Neuron (in vitro differentiated cells): ENCODE measurements around the gene GCNA.
"Not testable (repeated sequence)": the region's sequence is repeated elsewhere in the genome, so short reads cannot be mapped to it uniquely, and the experiment has no call there.

ENCODE experiments used
- H2AFZ ChIP-seq: one replicate; pipeline ENCODE4 v1.6.1; 2013; ENCODE audit warnings: low read depth, mild to moderate bottlenecking, inconsistent platforms, low read length, moderate library complexity
- H3K27me3 ChIP-seq: one replicate; pipeline ENCODE4 v1.6.1; 2013; ENCODE audit warnings: low read length; ENCODE audit not compliant: insufficient read depth
- H3K36me3 ChIP-seq: one replicate; pipeline ENCODE4 v1.6.1; 2013; ENCODE audit warnings: low read length; ENCODE audit not compliant: insufficient read depth
- H3K4me1 ChIP-seq: one replicate; pipeline ENCODE4 v1.6.1; 2013; ENCODE audit warnings: low read length; ENCODE audit not compliant: insufficient read depth
- H3K4me3 ChIP-seq: 2 replicates; pipeline ENCODE4 v1.5.1; 2013; ENCODE audit warnings: mild to moderate bottlenecking, low read length, moderate library complexity
- H3K9me3 ChIP-seq: one replicate; pipeline ENCODE4 v1.6.1; 2013; ENCODE audit warnings: low read length

The GCNA gene

DNA sequence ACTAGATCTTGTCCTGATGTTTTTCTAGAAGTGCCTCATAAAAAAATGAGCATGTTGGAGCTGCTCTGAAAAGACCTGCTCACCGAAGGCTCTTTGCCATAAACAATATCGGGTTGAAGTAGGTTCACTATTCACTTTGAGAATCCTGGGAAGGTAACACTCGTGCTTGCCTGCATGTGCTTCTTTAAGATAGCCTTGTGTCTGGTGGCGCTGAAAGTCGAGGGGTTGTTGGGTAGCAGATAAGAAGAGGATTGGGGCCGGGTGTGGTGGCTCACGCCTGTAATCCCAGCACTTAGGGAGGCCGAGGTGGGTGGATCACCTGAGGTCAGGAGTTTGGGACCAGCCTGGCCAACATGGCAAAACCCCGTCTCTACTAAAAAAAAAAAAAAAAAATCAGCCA is 33.5 kb downstream of the GCNA start:
- peaks cover 29% of the 10 kb centered on the region for H3K36me3 ChIP-seq
- not testable (repeated sequence) for H3K4me1 ChIP-seq, H3K27me3 ChIP-seq, H2AFZ ChIP-seq, H3K4me3 ChIP-seq, H3K9me3 ChIP-seq

DNA sequence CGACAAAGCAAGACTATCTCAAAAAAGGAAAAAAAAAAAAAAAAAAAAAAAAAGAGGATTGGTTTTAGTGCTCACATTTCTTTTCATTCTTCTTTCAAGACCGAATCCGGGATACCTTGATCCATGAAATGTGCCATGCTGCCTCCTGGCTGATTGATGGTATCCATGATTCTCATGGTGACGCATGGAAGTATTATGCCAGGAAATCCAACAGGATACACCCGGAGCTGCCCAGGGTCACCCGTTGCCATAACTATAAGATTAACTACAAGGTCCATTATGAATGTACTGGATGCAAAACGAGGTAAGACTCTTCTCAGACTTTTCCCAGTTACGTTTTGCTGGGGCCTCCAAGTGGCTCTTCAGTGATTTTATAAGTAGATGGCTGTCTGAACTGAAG is 34.0 kb downstream of the GCNA start:
- Histone ChIP-seq H3K27me3 (no peaks in the 10 kb centered on the region), H3K9me3 (no peaks in the 10 kb centered on the region), H2AFZ (no peak overlapping the region), H3K4me1 (no peaks in the 10 kb centered on the region), H3K4me3 (no peak overlapping the region), H3K36me3 (peaks cover 25% of the 10 kb centered on the region)

DNA sequence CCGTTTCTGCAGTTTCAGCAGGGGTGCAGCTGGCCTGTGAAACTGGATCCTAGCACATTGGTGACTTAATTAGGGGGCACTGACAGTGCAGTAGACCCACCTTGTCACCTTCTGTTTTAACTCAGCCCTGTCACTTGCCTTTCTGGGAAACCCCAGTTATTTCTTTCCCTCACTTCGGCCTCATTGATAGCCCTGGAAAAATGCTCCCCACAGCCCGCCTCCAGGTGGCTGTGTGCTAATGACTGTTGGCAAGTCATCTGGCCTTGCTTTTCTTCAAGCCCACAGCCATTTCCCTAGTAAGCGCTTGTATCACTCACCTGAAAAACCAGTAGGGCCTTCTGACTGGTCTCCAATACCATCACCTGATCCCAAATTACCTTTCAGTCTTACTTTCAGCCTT is 36.8 kb downstream of the GCNA start:
- Histone ChIP-seq H3K27me3 (no peaks in the 10 kb centered on the region), H3K4me3 (no peak overlapping the region), H3K4me1 (no peaks in the 10 kb centered on the region), H3K36me3 (peaks cover 10% of the 10 kb centered on the region), H2AFZ (no peak overlapping the region), H3K9me3 (no peaks in the 10 kb centered on the region)

DNA sequence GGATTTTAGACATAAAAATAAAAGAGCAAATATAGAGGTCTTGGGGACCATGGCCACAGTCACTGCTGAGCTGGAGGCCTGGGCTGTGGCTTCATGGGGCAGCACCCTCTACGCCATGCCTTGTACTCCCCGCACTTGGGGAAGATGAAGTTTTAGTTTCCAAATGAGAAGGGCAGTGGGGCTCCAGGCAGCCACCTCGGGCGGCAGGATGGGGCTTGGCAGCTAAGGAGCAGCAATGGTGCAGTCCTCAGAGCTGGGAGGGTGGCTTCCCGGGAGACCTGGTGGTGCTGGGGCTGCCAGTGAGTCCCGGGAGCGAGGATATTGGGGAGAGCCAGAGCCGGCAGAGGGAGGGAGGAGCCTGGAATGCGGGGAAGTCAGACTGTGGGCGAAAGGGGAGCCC is 37.7 kb downstream of the GCNA start:
- H2AFZ ChIP-seq, result no peak overlapping the region
- H3K4me1 ChIP-seq, result no peaks in the 10 kb centered on the region
- peaks cover 7% of the 10 kb centered on the region for H3K36me3 ChIP-seq

DNA sequence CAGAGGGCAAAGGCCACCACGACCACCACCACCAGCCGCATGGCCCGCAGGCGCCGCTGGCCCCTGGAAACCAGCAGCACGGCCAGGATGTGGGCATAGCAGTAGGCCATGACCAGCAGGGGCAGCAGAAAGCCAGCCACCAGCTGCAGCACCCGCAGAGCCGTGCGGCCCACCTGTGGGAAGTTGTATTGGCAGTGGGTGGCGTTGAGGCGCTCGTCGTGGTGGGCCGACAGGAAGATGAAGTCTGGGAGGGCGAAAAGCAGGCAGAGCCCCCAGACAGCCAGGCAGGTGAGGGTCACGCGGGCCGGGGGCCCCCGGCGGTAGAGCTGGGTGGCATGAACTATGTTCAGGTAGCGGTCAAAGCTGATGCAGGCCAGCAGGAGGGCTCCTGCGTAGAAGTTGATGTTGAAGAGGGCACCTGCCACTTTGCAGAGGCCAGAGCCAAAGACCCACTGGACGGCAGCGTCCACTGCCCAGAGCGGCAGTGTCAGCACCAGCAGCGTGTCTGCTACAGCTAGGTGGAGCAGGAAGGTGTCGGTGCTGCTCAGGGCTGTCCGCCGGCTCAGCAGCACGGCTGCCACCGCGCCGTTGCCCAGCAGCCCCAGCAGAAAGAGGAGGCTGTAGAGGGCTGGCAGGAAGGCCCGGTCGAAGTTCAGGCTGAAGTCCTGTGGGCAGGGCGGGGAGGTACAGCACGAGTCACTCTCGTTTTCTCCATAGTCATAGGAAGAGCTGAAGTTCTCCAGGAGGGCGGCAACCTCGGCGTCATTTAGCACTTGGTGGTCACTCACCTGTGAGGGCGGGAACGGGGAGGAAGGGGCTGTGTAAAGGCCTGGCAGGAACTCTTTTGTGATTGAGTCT is 38.7 kb downstream of the GCNA start:
- H3K4me3 ChIP-seq, result no peak overlapping the region
- H3K36me3 ChIP-seq, result peaks cover 7% of the 10 kb centered on the region
- no peak overlapping the region for H2AFZ ChIP-seq
- no peaks in the 10 kb centered on the region for H3K27me3 ChIP-seq
- no peaks in the 10 kb centered on the region for H3K9me3 ChIP-seq
- H3K4me1 ChIP-seq, result no peaks in the 10 kb centered on the region

More for the DNA sequence above, 37.7 kb downstream of the GCNA start:
- Histone ChIP-seq H3K9me3 (no peaks in the 10 kb centered on the region), H3K27me3 (no peaks in the 10 kb centered on the region), H3K4me3 (no peak overlapping the region)

DNA sequence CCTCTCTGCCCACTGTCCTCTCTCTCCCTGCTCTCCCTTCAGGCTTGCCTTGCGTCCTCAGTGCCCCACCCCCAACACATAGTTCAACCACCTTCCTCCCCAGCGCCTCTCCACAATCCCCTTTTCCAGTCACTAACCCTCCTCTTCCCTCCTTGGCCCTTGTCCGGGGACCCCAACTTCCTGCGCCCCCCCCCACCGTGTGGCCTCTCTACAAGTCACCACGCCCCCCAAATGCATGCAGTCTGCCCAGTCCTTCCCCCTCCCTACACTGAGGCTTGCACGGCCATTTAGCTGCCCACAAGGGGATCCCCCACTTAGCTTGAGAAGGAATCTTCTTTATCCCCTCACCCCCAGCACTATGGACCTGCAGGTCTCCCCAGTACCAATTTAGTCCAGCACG is 39.5 kb downstream of the GCNA start:
- Histone ChIP-seq H2AFZ (no peak overlapping the region), H3K27me3 (no peaks in the 10 kb centered on the region), H3K9me3 (no peaks in the 10 kb centered on the region), H3K4me1 (no peaks in the 10 kb centered on the region), H3K36me3 (peaks cover 1% of the 10 kb centered on the region), H3K4me3 (no peak overlapping the region)

DNA sequence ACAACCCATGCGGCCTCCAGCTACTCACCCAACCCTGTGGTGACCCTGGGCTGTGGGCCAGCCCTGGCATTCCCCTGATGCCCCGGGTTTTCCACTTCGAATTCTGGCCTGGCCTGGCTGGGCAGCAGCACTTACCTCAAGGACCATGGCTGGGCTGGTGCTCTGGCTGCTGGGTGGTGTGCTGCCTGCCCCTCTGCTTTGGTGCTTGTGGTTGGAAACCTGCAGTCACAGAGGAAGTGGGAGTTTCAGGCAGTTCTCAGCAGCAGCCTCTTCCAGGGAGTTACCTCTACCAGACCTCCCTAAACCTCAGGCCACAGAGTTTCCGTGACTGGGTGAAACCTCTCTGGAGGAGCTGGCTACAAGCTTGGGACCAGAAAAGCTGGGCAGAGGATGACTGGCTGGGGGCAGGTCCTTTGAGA is 40.1 kb downstream of the GCNA start, which contains the start of gene CXCR3:
Gene CXCR3, minus strand, starts transcription at position 209 of the 419 bp plus-strand sequence. Its CDS starts 62 bp downstream, at position 147.
- Histone ChIP-seq H3K4me1 (no peaks in the 10 kb centered on the region), H2AFZ (no peak within 1 kb of the TSS), H3K36me3 (no peaks in the 10 kb centered on the region), H3K27me3 (no peaks in the 10 kb centered on the region), H3K9me3 (no peaks in the 10 kb centered on the region), H3K4me3 (no peak within 1 kb of the TSS)

DNA sequence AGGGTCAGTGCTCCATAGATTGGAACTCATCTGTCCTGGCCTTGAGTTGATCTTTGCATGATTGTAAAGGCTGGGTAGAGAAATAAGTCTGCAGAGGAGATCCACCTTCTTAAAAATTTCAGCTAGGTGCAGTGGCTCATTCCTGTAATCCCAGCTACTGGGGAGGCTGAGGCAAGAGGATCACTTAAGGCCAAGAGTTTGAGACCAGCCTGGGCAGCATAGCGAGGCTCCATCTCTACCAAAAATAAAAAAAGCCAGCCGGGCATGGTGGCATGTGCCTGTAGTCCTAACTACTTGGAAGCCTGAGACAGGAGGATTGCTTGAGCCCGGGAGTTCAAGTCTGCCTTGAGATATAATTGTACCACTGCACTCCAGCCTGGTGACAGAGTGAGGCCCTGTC is 40.5 kb downstream of the GCNA start:
- Histone ChIP-seq H2AFZ (no peak overlapping the region), H3K27me3 (no peaks in the 10 kb centered on the region), H3K4me3 (no peak overlapping the region), H3K9me3 (no peaks in the 10 kb centered on the region), H3K36me3 (no peaks in the 10 kb centered on the region), H3K4me1 (no peaks in the 10 kb centered on the region)

DNA sequence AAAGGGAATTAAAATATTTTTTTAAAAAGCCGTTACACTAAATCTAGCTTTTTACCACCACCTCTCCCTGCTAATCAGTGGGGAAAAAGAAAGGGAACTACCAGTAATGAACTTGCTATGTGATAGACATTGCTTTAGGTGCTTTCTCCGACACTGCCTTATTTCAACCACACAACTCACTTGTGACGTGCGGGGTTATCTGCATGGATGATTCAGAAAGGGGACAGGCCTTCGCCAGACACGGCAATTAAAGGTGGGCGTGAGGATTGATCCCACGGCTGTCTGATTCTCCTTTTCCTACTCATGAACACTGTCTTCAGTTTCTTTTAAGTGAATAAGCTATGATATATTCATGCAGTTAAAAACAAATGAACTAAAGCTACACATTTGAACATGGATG is 41.0 kb downstream of the GCNA start:
- Histone ChIP-seq H3K4me3 (no peak overlapping the region), H3K36me3 (no peaks in the 10 kb centered on the region)

DNA sequence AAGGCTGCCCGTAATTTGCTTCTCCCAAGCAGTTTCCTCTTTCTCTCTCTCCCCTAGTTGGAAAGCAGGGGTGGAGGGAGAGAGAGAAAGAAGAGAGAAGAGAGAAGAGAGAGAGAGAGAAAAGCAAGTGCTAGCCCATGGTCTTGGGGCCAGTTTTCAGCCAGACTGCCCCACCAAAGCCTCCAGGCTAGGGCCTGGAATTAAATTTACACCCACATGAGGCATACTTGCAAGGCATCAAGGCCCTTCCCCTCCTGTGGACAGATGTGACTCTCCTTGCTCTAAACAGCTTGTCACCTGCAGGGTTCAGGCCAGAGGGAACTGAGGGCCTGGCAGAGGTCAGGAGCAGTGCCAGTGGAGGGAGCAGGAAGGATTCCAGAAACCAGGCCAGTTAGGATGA is 41.7 kb downstream of the GCNA start:
- Histone ChIP-seq H3K4me3 (no peak overlapping the region), H2AFZ (no peak overlapping the region), H3K9me3 (no peaks in the 10 kb centered on the region), H3K27me3 (no peaks in the 10 kb centered on the region), H3K36me3 (no peaks in the 10 kb centered on the region), H3K4me1 (no peaks in the 10 kb centered on the region)

More for the DNA sequence above, 41.0 kb downstream of the GCNA start:
- Histone ChIP-seq H3K9me3 (no peaks in the 10 kb centered on the region), H3K27me3 (no peaks in the 10 kb centered on the region), H2AFZ (no peak overlapping the region), H3K4me1 (no peaks in the 10 kb centered on the region)

DNA sequence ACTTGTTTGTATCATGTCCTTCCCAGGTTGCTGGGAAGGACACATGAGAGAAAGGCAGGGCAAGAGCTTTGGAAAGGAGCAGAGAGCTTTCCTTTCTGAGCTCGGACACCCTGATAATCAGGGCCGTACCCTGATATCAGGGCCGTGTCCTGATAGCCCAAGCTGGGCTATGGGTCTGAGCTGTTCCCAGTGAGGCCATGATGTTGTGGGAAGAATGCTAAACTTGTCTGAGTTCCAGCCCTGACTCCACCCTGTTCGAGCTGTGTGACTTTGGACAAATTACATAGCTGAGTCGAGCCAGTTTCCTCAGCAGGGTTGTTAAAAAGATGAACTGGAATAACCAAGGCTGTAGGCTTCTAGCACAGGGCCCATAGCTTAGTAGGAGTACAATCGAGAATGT is 43.4 kb downstream of the GCNA start:
- no peaks in the 10 kb centered on the region for H3K36me3 ChIP-seq
- H2AFZ ChIP-seq, result no peak overlapping the region
- H3K4me3 ChIP-seq, result no peak overlapping the region
- H3K27me3 ChIP-seq, result no peaks in the 10 kb centered on the region
- no peaks in the 10 kb centered on the region for H3K9me3 ChIP-seq
- no peaks in the 10 kb centered on the region for H3K4me1 ChIP-seq

DNA sequence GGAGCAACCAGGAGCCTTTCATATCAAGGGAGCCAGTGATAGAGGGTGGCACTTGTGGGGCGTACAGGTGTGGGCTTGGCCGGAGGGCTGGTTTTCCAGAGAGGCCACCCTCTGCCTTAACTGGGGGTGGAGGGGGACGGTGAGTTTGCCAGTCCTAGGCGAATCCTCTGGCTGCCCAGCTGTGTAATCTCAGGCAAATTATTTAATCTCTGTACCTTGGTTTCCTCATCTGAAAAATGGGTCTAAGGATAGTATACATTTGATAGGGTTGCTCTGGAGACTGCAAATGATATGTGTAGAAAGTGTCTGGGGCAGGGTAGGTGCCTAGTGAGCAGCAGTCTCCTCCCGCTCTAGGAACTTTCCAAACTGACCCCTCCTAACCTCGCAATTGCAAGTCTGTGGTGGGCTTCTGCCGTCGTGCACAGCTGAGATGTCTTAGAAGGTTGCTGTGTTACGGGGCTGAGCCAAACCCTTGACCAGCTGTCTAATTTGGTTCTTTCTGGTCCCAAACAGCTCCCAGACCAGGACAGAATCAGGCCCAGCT is 43.9 kb downstream of the GCNA start:
- Histone ChIP-seq H2AFZ (no peak overlapping the region), H3K36me3 (no peaks in the 10 kb centered on the region), H3K4me1 (no peaks in the 10 kb centered on the region), H3K9me3 (no peaks in the 10 kb centered on the region), H3K4me3 (no peak overlapping the region), H3K27me3 (no peaks in the 10 kb centered on the region)

DNA sequence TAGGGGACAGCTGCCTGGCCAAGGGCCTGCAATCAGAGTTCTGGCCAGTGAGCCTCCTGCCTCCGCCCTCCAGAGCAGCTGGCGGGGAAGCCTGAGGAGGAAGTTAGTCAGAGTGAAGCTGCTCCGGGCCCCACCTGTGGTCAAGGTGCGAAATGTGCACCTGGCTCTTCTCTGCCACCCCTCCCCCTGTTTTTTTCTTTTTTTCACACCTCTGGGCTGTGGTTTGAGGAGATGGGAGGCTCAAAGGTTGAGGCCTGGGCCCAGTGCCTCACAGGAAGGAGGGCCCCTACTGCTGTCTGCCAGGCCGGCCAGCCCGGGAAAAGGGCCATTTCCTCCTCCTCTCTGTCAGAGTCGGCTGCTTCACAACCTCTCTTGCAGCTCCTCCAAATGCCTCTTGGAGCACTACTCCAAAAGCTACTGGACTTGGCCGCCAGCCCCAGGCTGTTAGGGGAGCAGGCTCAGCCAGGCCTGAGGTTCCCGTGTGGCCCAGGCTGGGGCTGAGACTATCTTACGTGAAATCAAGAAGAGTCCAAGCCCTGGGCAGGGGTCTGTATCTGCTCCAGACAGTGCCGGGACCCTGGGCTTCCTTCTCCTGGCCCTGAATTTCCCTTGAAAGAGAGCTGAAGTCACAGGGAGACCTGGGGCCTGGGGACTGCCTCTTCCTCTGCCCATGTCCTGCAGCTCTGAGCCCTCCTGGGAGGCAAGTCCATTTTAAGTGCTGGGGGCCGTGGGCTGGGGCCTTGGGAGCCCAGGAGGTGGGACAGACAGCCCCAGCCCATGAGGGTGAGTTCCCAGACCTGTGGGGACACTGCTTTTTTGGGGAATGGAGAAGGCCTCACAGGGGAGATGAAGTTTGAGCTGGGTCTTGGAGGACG is 44.6 kb downstream of the GCNA start:
- H3K36me3 ChIP-seq, result no peaks in the 10 kb centered on the region
- H3K4me3 ChIP-seq, result no peak overlapping the region
- H3K4me1 ChIP-seq, result no peaks in the 10 kb centered on the region
- no peak overlapping the region for H2AFZ ChIP-seq
- H3K9me3 ChIP-seq, result no peaks in the 10 kb centered on the region
- H3K27me3 ChIP-seq, result no peaks in the 10 kb centered on the region
